IPS DF 6.9 (cell line): ENCODE measurements around the gene GALNT12.
A peak's percentile ranks its signal among the peaks of the same experiment; 100 is the strongest.

Experiments
- DNase-seq: peaks from one replicate; pipeline ENCODE4 v3.0.0-alpha.2; 2013; ENCODE audit warnings: low read depth, low spot score
- H3K27ac ChIP-seq: one replicate; pipeline ENCODE4 v1.5.1; 2013; ENCODE audit warnings: low read length, control low read depth
- H3K27me3 ChIP-seq: 2 replicates; pipeline ENCODE4 v1.6.1; 2013; ENCODE audit warnings: mild to moderate bottlenecking, low read length; ENCODE audit not compliant: control insufficient read depth, insufficient read depth
- H3K36me3 ChIP-seq: 2 replicates; pipeline ENCODE4 v1.6.1; 2013; ENCODE audit warnings: low read length; ENCODE audit not compliant: control insufficient read depth, insufficient read depth
- H3K4me1 ChIP-seq: 2 replicates; pipeline ENCODE4 v1.6.1; 2013; ENCODE audit warnings: low read length; ENCODE audit not compliant: control insufficient read depth, insufficient read depth
- H3K4me3 ChIP-seq: 2 replicates; pipeline ENCODE4 v1.5.1; 2013; ENCODE audit warnings: mild to moderate bottlenecking, low read length
- H3K9me3 ChIP-seq: 2 replicates; pipeline ENCODE4 v1.6.1; 2013; ENCODE audit warnings: low read length, inconsistent platforms; ENCODE audit not compliant: control insufficient read depth, insufficient read depth
- WGBS: extraction: QIAGEN DNeasy Blood & Tissue Kit; methylation state at CpG from one replicate; pipeline ENCODE4 v1.1.7; 2013; ENCODE audit warnings: mixed read lengths, missing lambda C conversion rate; ENCODE audit not compliant: insufficient read length, insufficient coverage; 5-methylcytosine and 5-hydroxymethylcytosine counted together

The GALNT12 gene

DNA sequence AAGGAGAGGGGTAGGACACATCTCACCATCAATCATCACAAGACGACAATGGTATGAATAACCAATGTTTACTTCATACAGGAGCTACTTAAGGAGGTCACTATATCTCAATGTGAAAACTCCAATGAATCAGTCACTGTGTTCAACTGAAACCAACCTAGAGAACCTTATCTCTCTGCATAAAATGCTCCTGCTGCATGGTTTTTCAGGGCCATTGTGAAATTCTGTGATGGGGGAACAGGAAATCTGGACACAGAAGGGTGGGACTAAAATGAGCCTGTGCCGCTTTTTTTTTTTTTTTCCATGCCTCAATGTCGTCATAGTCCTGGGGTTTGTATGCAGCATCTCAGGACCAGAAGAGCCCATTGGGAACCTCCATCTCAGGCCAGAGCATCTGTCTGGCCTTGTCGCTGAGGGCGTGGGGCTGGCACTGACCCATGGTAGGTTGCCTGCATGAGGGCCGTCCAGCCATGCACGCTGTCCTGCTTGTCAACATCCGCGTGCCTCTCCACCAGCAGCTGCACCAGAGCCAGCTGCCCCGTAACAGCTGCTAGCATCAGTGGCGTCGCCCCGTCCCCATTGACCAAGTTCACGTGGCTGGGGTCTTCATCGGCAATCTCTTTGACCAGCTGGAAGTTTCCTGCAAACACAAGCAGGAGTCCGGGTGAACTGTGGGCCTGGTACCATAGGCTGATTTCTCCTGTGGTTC, 23.8 kb upstream of the GALNT12 start:
- Histone ChIP-seq H3K9me3 (peaks cover 2% of the 10 kb centered on the region; the same call in 1 of the 2 replicates), H3K4me3 (no peak overlapping the region), H3K27ac (no peak overlapping the region), H3K4me1 (no peaks in the 10 kb centered on the region; the same call in 1 of the 2 replicates), H3K36me3 (peaks cover 15% of the 10 kb centered on the region), H3K27me3 (no peaks in the 10 kb centered on the region)
- WGBS, result no CpG with 5 or more reads among the region's 16 CpGs
- DNase-seq, result no peak

- H3K9me3 ChIP-seq, result peaks cover 2% of the 10 kb centered on the region; the same call in 1 of the 2 replicates
- H3K4me1 ChIP-seq, result no peaks in the 10 kb centered on the region; the same call in 1 of the 2 replicates
- no peak overlapping the region for H3K27ac ChIP-seq
- no CpG with 5 or more reads among the region's 11 CpGs for WGBS
- H3K36me3 ChIP-seq, result peaks cover 20% of the 10 kb centered on the region
- no peak overlapping the region for H3K4me3 ChIP-seq
- no peaks in the 10 kb centered on the region for H3K27me3 ChIP-seq
- no peak for DNase-seq
These were observed 22.4 kb upstream of the GALNT12 start for GRCh38 chr9:98784831-98785806.

DNA sequence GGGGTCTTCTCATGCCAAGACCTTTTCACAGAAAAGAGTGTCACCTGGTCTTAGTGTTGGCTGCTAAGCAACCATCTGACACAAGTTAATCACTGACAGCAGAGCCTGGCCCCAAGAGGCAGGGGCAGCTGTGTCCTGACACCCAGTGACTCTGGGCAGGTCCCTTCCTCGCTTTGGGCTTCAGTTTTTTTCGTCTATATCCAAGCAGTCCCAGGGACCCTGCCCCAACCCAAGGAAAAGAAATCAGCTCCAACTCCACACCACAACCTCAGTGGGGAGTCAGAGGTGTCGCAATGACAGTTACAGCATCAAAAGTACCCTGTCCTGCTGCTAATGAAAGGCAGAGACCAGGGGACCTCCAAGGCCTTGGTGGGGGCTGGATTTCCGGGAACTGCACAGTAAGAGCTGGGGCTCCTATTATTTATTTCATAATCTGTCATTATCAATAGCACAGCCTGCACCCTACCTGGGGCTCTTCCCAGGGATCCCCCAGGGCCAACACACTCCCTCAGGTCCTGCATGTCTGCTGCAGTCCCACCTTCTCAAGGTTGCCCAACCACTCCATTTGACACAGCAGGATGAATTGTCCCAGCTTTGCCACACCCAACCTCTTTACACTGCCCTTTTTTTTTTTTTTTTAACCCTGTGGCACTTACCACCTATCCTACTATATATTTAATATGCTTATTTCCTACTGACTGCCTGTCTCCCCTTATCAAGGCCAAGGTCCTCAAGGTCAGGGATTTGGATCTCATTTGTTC, 20.5 kb upstream of the GALNT12 start:
- DNase-seq, result no peak
- H3K9me3 ChIP-seq, result peaks cover 2% of the 10 kb centered on the region; the same call in 1 of the 2 replicates
- no CpG with 5 or more reads among the region's 4 CpGs for WGBS
- H3K36me3 ChIP-seq, result peaks cover 19% of the 10 kb centered on the region
- no peaks in the 10 kb centered on the region for H3K27me3 ChIP-seq
- H3K27ac ChIP-seq, result no peak overlapping the region
- no peak overlapping the region for H3K4me3 ChIP-seq
- H3K4me1 ChIP-seq, result peaks cover 3% of the 10 kb centered on the region

GRCh38 chr9:98787766-98788335, 19.6 kb upstream of the GALNT12 start:
- Histone ChIP-seq H3K9me3 (no peaks in the 10 kb centered on the region), H3K36me3 (peaks cover 17% of the 10 kb centered on the region), H3K4me1 (peaks cover 6% of the 10 kb centered on the region), H3K27ac (no peak overlapping the region), H3K4me3 (no peak overlapping the region), H3K27me3 (no peaks in the 10 kb centered on the region)
- WGBS, result no CpG with 5 or more reads among the region's 12 CpGs
- DNase-seq, result no peak

- Histone ChIP-seq H3K4me3 (no peak overlapping the region), H3K27ac (no peak overlapping the region), H3K4me1 (peaks cover 6% of the 10 kb centered on the region), H3K27me3 (no peaks in the 10 kb centered on the region), H3K9me3 (no peaks in the 10 kb centered on the region), H3K36me3 (peaks cover 12% of the 10 kb centered on the region)
- DNase-seq, result no peak
- no CpG with 5 or more reads among the region's 5 CpGs for WGBS
These were observed 17.9 kb upstream of the GALNT12 start for GRCh38 chr9:98789483-98790133.

- WGBS, result no CpG with 5 or more reads among the region's 25 CpGs
- Histone ChIP-seq H3K36me3 (peaks cover 12% of the 10 kb centered on the region), H3K27ac (no peak overlapping the region), H3K4me3 (no peak overlapping the region), H3K9me3 (no peaks in the 10 kb centered on the region), H3K4me1 (peaks cover 7% of the 10 kb centered on the region), H3K27me3 (no peaks in the 10 kb centered on the region)
- DNase-seq, result no peak
These were observed 17.2 kb upstream of the GALNT12 start for GRCh38 chr9:98790134-98790841.

DNA sequence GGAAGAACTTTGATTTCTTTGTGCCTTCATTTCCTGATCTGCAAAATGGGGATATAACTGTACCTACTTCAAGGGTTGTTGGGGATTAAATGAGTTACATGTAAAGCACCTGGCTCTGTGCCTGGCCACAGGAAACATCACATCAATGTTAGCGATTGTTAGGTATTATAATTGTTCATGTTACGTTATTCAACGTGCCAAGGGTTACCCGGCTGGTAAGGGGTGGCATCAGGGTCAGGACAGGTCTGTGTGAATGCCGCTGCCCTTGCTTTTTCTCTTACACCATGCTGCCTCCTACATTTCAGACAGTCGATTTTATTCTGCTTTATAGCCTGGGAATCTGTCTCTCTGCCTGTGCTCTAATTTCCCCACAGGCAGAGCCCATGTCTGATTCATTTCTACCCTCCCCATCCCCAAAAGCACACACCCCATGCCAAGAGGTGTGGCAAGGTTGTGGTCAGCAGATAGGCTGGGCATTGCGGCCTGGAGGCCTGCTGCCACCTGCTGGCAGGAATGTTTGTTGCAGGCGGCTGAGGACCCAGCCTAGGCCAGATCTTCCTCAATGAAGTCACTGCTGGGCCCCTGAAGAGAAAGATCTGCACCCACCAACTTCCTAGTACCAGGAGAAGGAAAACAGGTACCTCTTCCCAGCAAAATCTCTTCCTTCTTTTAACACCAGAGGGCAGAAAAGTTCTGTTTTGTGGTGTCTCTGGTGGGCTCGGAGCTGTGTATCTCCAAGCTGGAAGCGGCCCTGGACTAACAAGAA, 16.4 kb upstream of the GALNT12 start:
- Histone ChIP-seq H3K27ac (no peak overlapping the region), H3K27me3 (no peaks in the 10 kb centered on the region), H3K4me3 (no peak overlapping the region), H3K9me3 (no peaks in the 10 kb centered on the region), H3K4me1 (peaks cover 11% of the 10 kb centered on the region), H3K36me3 (peaks cover 12% of the 10 kb centered on the region)
- no CpG with 5 or more reads among the region's 10 CpGs for WGBS
- peak; percentile 75 for DNase-seq

DNA sequence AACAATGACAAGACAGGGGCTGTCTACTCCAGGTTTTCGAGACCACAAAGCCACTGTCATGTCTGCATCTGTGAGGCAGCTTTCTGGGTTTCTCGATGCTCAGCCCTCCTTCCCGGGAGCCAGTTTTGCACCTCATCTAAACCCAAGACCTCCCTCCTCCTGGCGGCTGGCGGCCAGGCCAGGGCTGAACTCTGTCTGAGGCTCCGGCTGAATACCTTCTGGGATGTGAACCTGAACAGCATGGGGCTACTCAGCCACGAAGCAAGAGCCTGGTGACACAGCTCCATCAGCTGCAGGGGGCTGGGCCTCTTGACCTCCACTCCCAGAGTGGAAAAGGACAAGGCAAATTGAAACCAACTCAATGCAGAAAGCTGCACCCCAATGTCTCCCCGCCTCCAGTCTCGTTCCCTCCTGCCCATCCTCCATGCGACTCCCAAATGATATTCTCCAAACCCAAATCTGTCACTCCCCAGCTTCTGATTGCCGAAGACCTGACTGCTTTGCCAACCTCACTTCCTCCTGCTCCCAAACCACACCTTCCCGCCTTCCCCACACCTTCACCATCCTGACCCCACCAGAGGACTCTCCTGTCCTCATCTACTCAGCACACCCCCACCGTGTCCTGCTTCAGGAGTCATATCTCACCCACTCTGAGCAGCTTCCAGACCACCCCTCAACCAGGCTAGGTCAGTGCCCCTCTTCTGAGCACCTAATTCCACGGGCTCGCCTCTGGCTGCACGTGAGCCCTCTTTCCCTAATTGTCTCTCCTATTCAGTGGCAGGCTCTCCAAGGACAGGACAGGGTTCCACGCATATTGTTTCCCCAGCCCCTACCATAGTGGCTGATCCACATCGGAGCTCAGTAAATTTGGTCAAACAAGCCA, 15.6 kb upstream of the GALNT12 start:
- no CpG with 5 or more reads among the region's 18 CpGs for WGBS
- H3K27ac ChIP-seq, result no peak overlapping the region
- H3K9me3 ChIP-seq, result no peaks in the 10 kb centered on the region
- H3K4me1 ChIP-seq, result peaks cover 11% of the 10 kb centered on the region
- H3K27me3 ChIP-seq, result no peaks in the 10 kb centered on the region
- peaks cover 12% of the 10 kb centered on the region for H3K36me3 ChIP-seq
- no peak overlapping the region for H3K4me3 ChIP-seq
- no peak for DNase-seq
